Fibroblast of lung (primary cell): ENCODE data around the gene CARMIL1.

Experiments used
- EZH2 ChIP-seq: IDR thresholded peaks from 2 replicates; pipeline ENCODE4 v1.5.1; 2012; ENCODE audit warnings: low read length, control low read depth, mild to moderate bottlenecking; ENCODE audit errors: missing control alignments
- TF ChIP-seq, protein P1 (sequence below), 2 donors: IDR thresholded peaks in 1 of 2; conservative IDR thresholded peaks in 1 of 2; 1 replicate in 1 of 2; 2 replicates in 1 of 2; pipeline ENCODE4 v1.5.1; 2011 to 2012; ENCODE audit warnings: low read length in 2 of 2, control low read depth in 1 of 2, inconsistent platforms in 1 of 2, low read depth in 1 of 2, mild to moderate bottlenecking in 1 of 2

DNA sequence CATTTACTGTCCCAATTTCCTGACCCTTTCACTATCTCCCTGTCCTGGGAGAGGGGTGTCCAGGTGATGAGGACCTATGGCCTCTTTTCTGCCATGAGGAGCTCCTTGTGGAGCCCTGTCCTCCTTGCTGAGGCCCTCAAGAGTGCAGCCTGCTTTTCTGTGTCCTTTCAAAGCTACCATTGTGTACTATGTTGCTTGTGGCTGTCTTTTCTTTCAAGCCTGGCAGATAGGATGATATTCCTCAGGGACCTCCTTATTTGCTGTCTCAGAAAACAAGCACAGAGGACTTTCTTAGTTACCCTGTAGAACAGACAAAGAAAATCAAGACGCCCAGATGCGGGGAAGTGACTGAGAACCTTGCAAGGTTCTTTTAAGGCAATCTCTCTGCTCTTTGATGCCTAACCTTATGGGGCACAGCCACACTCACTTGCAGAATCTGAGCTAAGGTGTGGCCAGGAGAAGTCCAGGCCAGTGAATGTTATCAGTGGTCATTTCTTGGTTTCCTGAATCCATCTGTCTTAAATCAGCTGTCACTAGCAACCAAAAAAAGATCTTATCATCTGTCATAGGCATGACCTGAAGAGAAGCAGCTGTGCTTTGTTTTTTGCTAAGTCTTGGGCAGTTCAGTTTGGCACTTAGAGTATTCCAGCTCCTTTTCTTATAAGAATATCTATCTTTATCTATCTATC is 17.2 kb downstream of the CARMIL1 start:
- TF ChIP-seq, protein P1, sequence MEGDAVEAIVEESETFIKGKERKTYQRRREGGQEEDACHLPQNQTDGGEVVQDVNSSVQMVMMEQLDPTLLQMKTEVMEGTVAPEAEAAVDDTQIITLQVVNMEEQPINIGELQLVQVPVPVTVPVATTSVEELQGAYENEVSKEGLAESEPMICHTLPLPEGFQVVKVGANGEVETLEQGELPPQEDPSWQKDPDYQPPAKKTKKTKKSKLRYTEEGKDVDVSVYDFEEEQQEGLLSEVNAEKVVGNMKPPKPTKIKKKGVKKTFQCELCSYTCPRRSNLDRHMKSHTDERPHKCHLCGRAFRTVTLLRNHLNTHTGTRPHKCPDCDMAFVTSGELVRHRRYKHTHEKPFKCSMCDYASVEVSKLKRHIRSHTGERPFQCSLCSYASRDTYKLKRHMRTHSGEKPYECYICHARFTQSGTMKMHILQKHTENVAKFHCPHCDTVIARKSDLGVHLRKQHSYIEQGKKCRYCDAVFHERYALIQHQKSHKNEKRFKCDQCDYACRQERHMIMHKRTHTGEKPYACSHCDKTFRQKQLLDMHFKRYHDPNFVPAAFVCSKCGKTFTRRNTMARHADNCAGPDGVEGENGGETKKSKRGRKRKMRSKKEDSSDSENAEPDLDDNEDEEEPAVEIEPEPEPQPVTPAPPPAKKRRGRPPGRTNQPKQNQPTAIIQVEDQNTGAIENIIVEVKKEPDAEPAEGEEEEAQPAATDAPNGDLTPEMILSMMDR (conservative IDR thresholded peaks at IDR 0.05 in 1 of 2, IDR thresholded peaks at IDR 0.05 in 1 of 2; ENCODE audit: low read depth in 1 of 2, low read length in 2 of 2), result no peak
- TF ChIP-seq EZH2, result no peak
